ENCODE measurements around the gene UBE2I. TPM values are rescaled to one million over a fixed set of nuclear protein-coding genes. Genes with fewer than 3 reads are reported as not detected.
A peak's percentile ranks its signal among the peaks of the same experiment; 100 is the strongest.

UBE2I gene
- total RNA-seq, 1 donor from 2014 or later, result 77.2 TPM

- ATAC-seq (ENCODE audit: poor library complexity), result no peak
- intact Hi-C loops (cut with DNase I), result no loop called here
- no peak for DNase-seq
Measured at GRCh38 chr16:1333854-1334700, 24.6 kb downstream of the UBE2I start.

DNA sequence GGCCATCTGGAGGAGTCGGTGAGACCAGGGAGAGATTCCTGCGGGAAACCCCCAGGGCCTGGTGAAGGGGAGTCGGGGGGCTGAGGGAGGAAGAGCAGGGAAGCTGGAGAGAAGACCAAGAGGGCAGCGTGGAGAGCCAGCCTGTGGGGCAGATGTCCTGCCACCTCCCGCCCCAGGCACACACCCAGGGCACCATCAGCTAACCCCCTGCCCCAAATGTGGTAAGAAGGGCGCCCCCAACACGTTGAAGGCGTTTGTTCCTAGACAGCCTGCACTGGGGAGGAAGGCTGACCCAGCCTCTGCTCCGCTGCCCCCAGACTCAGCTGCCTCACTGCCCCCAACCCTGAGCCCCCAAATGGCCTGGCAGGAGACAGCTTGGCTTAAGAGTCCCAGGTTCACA, 25.3 kb downstream of the UBE2I start:
- ATAC-seq (ENCODE audit: poor library complexity), result no peak
- no peak for DNase-seq
- intact Hi-C loops (cut with DNase I), result no loop called here

GRCh38 chr16:1335211-1335971, 26.0 kb downstream of the UBE2I start:
- ATAC-seq (ENCODE audit: poor library complexity) (no peak), DNase-seq (no peak)
- intact Hi-C loops (cut with DNase I), result no loop called here

DNA sequence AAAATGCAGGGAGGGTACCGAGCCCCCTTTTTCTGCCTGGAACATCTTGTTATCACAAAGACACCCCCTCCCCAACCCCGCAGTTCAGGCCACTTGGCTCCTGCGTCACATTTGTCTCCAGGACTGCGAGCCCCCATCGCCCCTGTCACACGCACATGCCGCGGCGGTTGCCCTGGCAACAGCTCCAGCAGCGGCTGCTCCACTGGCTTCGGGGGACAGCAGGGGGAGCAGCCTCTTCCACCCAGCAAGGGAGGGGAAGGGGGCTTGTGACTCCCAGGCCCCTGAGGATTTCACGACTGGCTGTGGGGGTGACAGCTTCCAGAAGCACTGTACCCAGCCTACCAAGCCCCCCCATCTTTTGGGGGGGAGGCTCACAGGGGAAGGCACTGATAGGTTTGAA, 26.6 kb downstream of the UBE2I start:
- no peak for ATAC-seq (ENCODE audit: poor library complexity)
- no peak for DNase-seq
- intact Hi-C loops (cut with DNase I), result no loop called here

DNA sequence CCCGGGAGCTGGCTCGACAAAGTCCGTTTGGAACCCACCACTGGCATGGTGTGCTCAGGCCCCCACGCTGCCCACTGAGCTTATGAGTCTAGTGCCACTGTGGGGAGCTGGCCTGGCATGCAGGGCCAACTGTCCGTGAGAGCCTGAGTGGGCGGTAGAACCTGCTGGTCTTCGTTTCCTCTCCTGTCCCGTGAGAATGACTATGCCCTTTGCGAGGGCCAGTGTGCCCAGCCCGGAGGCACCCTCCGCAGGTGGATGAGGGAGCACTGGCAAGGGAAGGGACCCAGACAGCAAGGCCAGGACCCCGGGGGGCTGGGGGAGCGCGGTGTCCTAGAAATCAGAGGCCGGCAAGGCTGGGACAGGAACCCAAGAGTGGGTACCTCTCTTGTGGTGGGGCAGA, 27.2 kb downstream of the UBE2I start:
- no peak for DNase-seq
- intact Hi-C loops (cut with DNase I), result no loop called here
- no peak for ATAC-seq (ENCODE audit: poor library complexity)

GRCh38 chr16:1337486-1337885, 28.1 kb downstream of the UBE2I start:
- ATAC-seq (ENCODE audit: poor library complexity) (no peak), DNase-seq (no peak)
- intact Hi-C loops (cut with DNase I), result no loop called here

- ATAC-seq (ENCODE audit: poor library complexity) (no peak), DNase-seq (no peak)
- intact Hi-C loops (cut with DNase I), result no loop called here
Measured at GRCh38 chr16:1338119-1338730, 28.8 kb downstream of the UBE2I start.

- intact Hi-C loops (cut with DNase I), result no loop called here
- no peak for DNase-seq
- no peak for ATAC-seq (ENCODE audit: poor library complexity)
Measured at GRCh38 chr16:1338855-1339675, 29.6 kb downstream of the UBE2I start.

- no peak for ATAC-seq (ENCODE audit: poor library complexity)
- DNase-seq, result no peak
- intact Hi-C loops (cut with DNase I), result no loop called here
Measured at GRCh38 chr16:1340730-1341494, 31.5 kb downstream of the UBE2I start.

DNA sequence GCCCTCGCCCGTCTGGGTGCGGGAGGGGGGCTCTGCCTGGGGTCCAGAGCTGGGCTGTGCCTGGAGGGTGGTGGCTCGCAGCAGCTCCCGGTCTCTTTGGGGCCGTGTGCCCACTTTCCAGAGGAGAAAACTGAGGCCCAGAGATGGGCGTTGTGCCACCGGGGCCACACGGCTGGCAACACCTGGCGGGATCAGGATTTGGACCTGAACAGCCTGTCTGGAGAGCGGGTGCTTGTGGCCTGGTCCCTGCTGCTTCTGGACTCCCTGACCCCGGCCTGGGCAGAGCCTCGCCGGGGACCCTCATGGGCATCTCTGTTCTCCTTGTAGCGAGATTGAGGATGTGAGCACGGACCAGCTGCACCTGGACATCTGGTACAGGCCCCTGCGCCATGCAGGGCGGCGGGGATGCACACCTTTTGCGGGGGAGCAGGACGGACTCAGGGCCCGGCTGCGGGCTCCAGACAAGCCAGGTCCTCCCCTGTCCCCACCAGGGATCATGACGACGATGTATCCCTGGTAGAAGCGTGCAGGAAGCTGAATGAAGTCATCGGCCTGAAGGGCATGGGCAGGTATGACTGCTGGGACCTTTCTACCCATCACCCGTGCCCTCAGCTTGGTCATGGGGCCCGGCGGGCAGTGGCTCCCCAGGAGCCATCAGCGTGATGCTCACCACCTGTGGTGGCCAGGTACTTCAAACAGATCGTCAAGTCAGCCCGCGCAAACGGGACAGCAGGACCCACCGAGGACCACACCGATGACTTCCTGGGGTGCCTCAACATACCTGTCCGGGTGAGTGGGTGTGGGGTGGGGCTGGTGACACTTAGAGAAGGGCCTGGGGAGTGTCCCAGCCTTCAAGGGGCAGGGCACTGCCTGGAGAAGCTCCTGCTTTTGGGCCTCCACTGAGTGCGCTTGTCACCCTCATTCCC, 32.3 kb downstream of the UBE2I start:
- DNase-seq (no peak), ATAC-seq (ENCODE audit: poor library complexity) (no peak)
- intact Hi-C loops (cut with DNase I), result no loop called here

DNA sequence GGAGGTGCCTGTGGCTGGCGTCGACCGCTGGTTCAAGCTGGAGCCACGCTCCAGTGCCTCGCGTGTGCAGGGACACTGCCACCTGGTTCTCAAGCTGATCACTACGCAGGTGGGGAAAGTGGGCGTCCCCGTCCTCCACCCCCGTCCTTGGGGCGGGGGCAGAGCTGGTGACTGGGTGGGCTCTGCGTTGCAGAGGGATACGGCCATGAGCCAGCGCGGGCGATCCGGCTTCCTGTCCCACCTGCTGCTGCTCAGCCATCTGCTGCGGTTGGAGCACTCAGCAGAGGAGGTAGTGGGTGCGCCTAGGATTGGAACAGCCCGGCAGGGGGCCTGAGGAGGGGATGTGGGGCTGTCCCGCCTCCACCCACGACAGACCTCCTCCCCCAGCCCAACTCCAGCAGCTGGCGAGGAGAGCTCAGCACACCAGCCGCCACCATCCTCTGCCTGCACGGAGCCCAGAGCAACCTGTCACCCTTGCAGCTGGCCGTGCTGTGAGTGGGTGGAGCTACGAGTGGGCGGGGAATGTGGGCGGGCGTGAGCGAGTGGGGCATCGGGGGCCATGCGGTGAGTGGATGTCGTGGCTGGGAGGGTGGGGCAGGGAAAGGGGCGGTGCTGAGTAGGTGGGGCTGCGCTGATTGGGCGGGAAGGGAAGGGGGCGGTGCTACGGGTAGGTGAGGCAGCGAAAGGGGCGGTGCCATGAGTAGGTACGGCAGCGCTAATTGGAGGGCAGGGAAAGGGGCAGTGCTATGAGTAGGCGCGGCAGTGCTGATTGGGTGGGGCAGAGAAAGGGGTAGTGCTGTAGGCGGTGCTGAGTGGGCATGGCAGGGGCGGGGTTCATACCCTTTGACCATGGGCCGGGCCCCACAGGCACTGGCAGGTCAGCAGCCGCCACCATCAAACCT, 33.3 kb downstream of the UBE2I start:
- intact Hi-C loops (cut with DNase I), result no loop called here
- ATAC-seq (ENCODE audit: poor library complexity) (peak; percentile 95), DNase-seq (peak; percentile 94)

GRCh38 chr16:1343428-1344242, 34.2 kb downstream of the UBE2I start:
- ATAC-seq (ENCODE audit: poor library complexity) (no peak), DNase-seq (no peak)
- intact Hi-C loops (cut with DNase I), result no loop called here

DNA sequence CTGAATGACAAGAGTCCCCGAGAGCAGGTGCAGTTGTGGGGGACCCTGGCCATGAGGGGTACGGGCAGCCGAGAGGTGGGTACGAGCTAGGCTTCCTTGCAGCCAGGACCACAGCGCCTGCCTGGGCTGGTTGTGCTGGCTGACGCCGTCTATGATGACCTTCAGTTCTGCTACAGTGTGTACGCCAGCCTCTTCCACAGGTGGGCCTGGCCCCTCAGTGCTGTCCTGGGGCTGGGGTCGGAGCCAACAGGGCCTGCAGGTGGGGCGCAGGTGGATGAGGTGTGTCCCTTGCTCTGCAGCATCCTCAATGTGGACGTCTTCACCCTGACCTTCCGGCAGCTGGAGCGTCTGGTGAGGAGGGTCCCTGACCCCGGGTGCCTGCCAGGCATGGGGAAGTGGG, 35.1 kb downstream of the UBE2I start:
- DNase-seq (no peak), ATAC-seq (ENCODE audit: poor library complexity) (no peak)
- intact Hi-C loops (cut with DNase I), result no loop called here

GRCh38 chr16:1345087-1345486, 35.7 kb downstream of the UBE2I start:
- ATAC-seq (ENCODE audit: poor library complexity), result no peak
- intact Hi-C loops (cut with DNase I), result no loop called here
- no peak for DNase-seq

DNA sequence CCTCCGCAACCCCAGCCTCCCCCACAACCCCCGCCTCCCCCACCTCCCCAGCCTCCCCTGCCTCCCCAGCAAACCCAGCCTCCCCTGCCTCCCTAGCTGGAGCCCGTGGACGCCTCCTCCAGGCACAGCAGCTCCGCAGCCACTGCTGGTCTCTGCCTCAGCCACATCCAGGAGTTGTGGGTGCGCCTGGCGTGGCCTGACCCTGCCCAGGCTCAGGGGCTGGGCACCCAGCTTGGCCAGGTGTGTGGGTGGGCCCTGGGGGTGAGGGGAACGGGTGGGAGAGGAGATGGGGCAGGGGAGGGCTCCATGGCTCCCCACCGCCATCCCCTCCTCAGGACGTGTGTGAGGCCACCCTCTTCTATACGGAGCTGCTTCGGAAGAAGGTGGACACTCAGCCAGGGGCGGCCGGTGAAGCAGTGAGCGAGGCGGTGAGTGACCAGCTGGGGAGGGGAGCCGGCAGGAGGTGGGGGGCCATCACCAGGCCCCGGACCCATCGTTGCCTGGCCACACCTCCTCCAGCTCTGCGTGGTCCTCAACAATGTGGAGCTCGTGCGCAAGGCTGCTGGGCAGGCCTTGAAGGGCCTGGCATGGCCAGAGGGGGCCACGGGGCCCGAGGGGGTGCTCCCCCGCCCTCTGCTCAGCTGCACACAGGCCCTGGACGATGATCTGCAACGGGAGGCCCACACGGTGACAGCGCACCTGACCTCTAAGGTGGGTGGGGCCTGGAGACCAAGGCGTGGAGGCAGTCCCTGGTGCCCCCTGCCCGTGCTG, 36.4 kb downstream of the UBE2I start:
- ATAC-seq (ENCODE audit: poor library complexity), result no peak
- intact Hi-C loops (cut with DNase I), result no loop called here

More for the DNA sequence above, 36.4 kb downstream of the UBE2I start:
- DNase-seq, result no peak
